Posterior vena cava (tissue), 2 donors: ENCODE measurements around the gene TRAPPC4. TPM values are rescaled to one million over a fixed set of nuclear protein-coding genes. Genes with fewer than 3 reads are reported as not detected.
"Not testable (repeated sequence)": the region's sequence is repeated elsewhere in the genome, so short reads cannot be mapped to it uniquely, and the experiment has no call there.

Experiments used
- DNase-seq: peaks from one replicate; pipeline ENCODE4 v3.0.0-alpha.2; 2020; ENCODE audit warnings: low spot score
- intact Hi-C, 2 donors: fragments of 100-400 bp; cut with DNase I; formaldehyde crosslinking; loops; one replicate each; pipeline versions ENCODE4 v1.14.1 to v1.14.2; 2022 to 2023
- microRNA-seq, 2 donors: library from miRNA; unstranded; fragments of <30 nt; microRNA quantifications; one replicate each; pipeline ENCODE4 v1.2.0, GENCODE V29; 2020 to 2021; ENCODE audit warnings: borderline microRNAs expressed in 2 of 2
- total RNA-seq, 2 donors: library from RNA; stranded (reverse); fragmentation: NEBNext Ultra II Directional; extraction: Animal tissue kit (Norgen Biotek cat#: 25700); gene quantifications; one replicate each; pipeline ENCODE4 v1.2.1, GENCODE V29; 2021
- donor health status: DM: yes; HTN: yes; CAD: no.
- donor health status: DM: yes; HTN: yes; CAD: no.

The TRAPPC4 gene
- total RNA-seq, 2 donors from 2014 or later: 45.4 to 49.9 TPM

DNA sequence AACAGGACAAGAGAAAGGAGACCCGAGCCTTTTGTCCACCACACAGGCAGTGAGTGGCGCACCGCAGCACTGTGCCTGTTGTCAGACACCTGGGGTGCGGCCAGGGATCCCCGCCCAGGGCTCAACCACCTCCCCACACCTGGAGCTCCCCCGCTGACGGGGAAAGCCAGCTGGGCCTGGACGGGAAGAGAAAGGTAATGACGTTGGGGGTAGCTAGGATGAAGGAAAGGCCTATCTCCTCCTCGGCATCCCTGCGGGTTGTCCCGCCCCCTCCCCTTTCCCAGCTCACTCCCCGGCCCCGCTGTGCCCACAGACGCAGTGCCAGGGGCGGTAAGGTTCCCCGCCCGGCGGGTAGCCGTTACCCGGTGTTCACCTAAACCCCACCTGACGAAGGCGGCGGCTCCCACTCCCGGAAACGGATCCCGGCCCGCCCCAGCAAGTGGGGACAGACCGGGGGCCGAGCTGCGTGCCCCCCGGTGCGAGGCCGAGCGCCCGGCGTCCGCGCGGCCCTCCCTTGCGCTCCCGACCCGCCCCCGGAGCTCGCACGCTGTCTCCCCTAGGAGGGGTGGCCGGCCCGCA, 37.9 kb downstream of the TRAPPC4 start:
- no peak for DNase-seq
- intact Hi-C loops: no loop called here

DNA sequence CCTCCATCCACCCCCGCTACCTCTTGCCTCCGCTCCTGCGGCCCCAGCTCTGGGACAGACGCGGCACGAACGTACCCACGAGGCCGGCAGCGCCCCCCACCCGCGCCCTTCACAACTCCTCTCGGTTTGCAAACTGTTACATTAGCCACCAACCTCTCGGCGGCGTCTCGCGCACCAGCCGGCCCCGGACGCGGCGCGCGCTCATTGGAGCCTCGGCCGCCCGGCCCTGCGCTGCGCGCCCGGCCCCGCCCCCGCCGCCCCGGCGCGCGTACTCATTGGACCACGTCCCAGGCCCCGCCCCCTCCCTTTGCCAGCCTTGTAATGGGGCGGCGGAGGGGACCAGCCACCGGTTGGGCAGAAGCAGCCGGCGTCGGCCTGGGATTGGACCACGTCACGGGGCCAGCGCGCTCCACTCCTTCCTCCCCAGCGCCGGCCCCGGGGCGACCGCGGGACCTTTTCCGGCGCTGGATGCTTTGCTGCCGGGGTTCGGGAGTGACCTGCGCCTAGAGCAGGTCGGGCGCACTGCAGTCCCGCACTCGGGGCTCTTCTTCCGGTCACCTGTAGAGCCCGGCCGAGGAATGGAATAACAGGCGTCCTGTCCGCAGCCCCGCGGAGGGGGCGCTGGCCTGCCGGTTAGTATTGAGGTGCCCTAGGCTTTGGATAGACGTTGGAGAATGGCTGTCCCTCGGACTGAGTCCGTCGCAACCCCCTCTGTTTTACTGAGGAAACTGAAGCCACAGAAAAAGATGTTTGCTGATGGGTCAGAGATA, 38.6 kb downstream of the TRAPPC4 start, which contains the start of gene HYOU1:
HYOU1 (minus strand) TSS at position 206 of the 770 bp plus-strand sequence. CDS start 1,045 bp downstream, outside the sequence.
- intact Hi-C loops: no loop called here

DNA sequence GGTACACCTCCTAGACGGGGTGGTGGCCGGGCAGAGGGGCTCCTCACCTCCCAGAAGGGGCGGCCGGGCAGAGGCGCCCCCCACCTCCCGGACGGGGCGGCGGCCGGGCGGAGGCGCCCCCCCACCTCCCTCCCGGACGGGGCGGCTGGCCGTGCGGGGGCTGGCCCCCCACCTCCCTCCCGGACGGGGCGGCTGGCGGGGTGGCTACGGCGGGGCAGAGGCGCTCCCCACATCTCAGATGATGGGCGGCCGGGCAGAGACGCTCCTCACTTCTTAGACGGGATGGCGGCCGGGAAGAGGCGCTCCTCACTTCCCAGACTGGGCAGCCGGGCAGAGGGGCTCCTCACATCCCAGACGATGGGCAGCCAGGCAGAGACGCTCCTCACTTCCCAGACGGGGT, 40.6 kb downstream of the TRAPPC4 start:
- DNase-seq, intact Hi-C loops: not testable (repeated sequence)

More for the DNA sequence above, 38.6 kb downstream of the TRAPPC4 start, which contains the start of gene HYOU1:
- peak; percentile 99 for DNase-seq

DNA sequence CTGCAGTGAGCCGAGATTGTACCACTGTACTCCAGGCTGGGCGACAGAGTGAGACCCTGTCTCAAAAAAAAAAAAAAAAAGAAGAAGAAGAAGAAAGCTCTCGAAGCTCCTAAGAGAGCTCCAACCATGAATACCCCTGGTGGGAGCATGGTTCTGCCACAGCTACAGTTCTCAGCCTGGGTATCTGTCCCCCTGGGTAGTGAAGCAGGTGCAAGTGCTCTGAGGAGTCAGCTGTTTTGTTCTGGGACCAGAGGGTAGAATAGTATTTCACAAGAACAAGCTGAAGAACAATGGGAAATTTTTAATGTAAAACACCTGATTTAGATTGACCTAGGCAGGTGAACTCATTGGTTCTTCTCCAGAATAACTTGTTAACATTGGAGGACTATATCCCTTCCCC, 42.7 kb downstream of the TRAPPC4 start:
- intact Hi-C loops: loop anchor here in 1 of 2 donors (5.0 kb wide), 1 partner anchor 39 kb away; no protein-coding TSS in a partner anchor
- DNase-seq: no peak

DNA sequence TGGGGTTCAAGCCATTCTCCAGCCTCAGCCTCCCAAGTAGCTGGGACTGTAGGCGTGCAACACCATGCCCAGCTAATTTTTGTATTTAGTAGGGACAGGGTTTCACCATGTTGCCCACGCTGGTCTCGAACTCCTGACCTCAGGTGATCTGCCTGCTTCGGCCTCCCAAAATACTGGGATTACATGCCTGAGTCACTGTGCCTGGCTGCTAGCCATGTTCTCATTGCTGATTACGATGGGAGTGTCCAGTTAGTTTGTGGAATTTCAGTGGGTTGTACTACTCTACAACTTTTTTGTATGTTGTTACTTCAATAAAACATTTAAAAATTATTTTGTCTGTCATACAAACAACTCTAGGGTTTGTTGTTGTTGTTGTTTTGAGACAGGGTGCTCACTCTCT, 44.2 kb downstream of the TRAPPC4 start:
- DNase-seq: no peak
- intact Hi-C loops: loop anchor here in 1 of 2 donors (5.0 kb wide), 1 partner anchor 40 kb away; no protein-coding TSS in a partner anchor

DNA sequence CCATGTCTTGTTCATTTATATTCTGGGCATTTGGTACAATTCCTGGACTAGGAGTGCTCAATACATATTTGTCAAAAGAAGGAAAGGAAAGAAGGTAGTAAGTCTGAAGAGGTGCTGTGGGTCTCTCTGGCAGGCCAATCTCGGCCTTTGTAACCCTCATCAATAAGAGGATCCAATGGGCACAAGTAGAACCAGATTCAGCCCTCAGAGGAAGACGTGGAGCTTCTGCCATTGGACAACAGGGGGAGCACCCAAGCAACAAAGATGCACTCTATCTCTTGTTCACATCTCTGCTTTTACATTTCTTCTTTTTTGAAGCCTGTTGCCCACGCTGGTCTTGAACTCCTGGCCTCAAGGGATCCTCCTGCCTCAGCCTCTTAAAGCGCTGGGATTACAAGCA, 46.8 kb downstream of the TRAPPC4 start:
- intact Hi-C loops: no loop called here
- DNase-seq: no peak

DNA sequence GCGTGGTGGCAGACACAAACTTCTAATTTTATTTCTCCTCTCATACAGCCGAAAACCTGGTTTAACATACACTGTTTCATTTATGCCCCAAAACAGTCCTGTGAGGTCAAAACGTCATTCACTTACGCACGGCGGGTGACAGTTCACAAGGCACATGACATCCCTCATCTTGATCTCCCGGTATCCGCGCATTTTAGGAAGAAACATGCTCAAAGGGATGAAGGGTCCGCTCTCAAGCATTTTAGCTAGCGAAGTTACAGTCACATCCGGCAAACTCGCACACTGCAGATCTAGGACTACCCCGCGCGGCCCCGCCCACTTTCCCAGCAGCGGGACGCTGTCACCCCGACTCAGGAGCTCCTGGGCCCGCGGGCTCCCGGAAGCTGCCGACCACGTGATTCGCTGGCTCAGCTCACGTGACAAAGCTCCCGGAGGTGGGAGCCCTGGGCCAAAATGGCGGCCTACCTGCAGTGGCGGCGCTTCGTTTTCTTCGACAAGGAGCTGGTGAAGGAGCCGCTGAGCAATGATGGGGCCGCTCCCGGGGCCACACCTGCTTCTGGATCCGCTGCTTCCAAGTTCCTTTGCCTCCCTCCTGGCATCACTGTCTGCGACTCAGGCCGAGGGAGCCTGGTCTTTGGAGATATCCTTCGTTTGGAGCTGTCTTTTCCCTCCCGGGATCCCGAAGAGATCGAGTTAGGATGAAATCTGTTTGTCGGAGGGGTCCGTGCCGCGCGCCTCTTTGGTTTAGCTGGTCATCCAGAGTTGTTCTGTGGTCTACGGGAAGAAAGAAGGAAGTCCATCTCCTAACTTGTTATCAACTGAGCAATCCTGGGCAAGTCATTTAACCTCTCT, 49.0 kb downstream of the TRAPPC4 start, which contains the start of gene VPS11:
VPS11 (plus strand) TSS at position 448 of the 852 bp plus-strand sequence; CDS start at position 454, 6 bp downstream.
- intact Hi-C loops: no loop called here
- DNase-seq: peak; percentile 99

Small RNAs within 50 kb of the gene (microRNA-seq; reads per million reads assigned to microRNA genes)
- 0.32 to 0.52 reads per million in 2 donors for gene MIR3656

Other genes starting within 250 kb of the TRAPPC4 start
- 100 to 1,000 TPM; 104 to 117 TPM for gene DDX6, start 227.6 kb upstream of the TRAPPC4 start, total RNA-seq
- gene CXCR5, start 134.9 kb upstream of the TRAPPC4 start, total RNA-seq: under 1 TPM in 1 of 2 donors, not detected in 1; 0.10 TPM
- 10 to 100 TPM; 89.2 to 89.5 TPM for gene BCL9L, start 92.8 kb upstream of the TRAPPC4 start, total RNA-seq
- gene UPK2, start 62.5 kb upstream of the TRAPPC4 start, total RNA-seq: not detected
- not detected for gene FOXR1, start 47.0 kb upstream of the TRAPPC4 start, total RNA-seq
- gene CENATAC, start 20.6 kb upstream of the TRAPPC4 start, total RNA-seq: 10 to 100 TPM; 27.8 TPM
- 100 to 1,000 TPM; 741 to 816 TPM for gene RPS25, start 423 bp upstream of the TRAPPC4 start, total RNA-seq
- 1 to 10 TPM; 6.0 to 7.8 TPM for gene SLC37A4, start 12.1 kb downstream of the TRAPPC4 start, total RNA-seq
- 100 to 1,000 TPM; 110 to 128 TPM for gene HYOU1, start 38.4 kb downstream of the TRAPPC4 start, total RNA-seq
- gene VPS11, start 49.1 kb downstream of the TRAPPC4 start, total RNA-seq: 10 to 100 TPM; 24.8 to 26.6 TPM
- gene HMBS, start 66.1 kb downstream of the TRAPPC4 start, total RNA-seq: 10 to 100 TPM; 16.8 to 21.1 TPM
- 10 to 100 TPM; 23.8 to 24.2 TPM for gene DPAGT1, start 83.1 kb downstream of the TRAPPC4 start, total RNA-seq
- gene C2CD2L, start 88.6 kb downstream of the TRAPPC4 start, total RNA-seq: 1 to 10 TPM; 7.4 to 8.5 TPM
- 10 to 100 TPM; 10.8 to 13.4 TPM for gene HINFP, start 102.8 kb downstream of the TRAPPC4 start, total RNA-seq
- under 1 TPM; 0.23 to 0.43 TPM for gene ABCG4, start 130.3 kb downstream of the TRAPPC4 start, total RNA-seq
- gene NLRX1, start 150.0 kb downstream of the TRAPPC4 start, total RNA-seq: 10 to 100 TPM; 14.9 to 23.9 TPM
- gene NHERF4, start 166.7 kb downstream of the TRAPPC4 start, total RNA-seq: under 1 TPM in 1 of 2 donors, not detected in 1; 0.14 TPM
- 10 to 100 TPM; 23.3 to 32.8 TPM for gene CBL, start 187.6 kb downstream of the TRAPPC4 start, total RNA-seq